HepG2 (cell line): ENCODE results near the gene SLC22A31. TPM values are rescaled to one million over a fixed set of nuclear protein-coding genes. Genes with fewer than 3 reads are reported as not detected.

Source experiments
- DMAP1 ChIP-seq: IDR thresholded peaks from 2 replicates; pipeline ENCODE4 v1.6.1; 2016
- EEA1 ChIP-seq: sonication (generic); formaldehyde crosslinking; IDR thresholded peaks from 2 replicates; pipeline ENCODE4 v1.5.1; 2020; ENCODE audit warnings: mild to moderate bottlenecking, missing genetic modification reagents, borderline replicate concordance
- HNRNPUL1 ChIP-seq: fragments of 200-400 bp; formaldehyde crosslinking; IDR thresholded peaks from 2 replicates; pipeline ENCODE4 v1.6.1; 2017; ENCODE audit warnings: low read depth, mild to moderate bottlenecking, low read length, moderate library complexity
- KLF12 ChIP-seq: sonication (generic); formaldehyde crosslinking; IDR thresholded peaks from 2 replicates; pipeline ENCODE4 v1.4.0; 2020; ENCODE audit warnings: missing genetic modification reagents, borderline replicate concordance
- NAIF1 ChIP-seq: sonication (generic); formaldehyde crosslinking; IDR thresholded peaks from 2 replicates; pipeline ENCODE4 v1.5.0; 2020; ENCODE audit warnings: mild to moderate bottlenecking, missing genetic modification reagents, borderline replicate concordance
- PATZ1 ChIP-seq: sonication (generic); formaldehyde crosslinking; IDR thresholded peaks from 2 replicates; pipeline ENCODE4 v1.4.0; 2020; ENCODE audit warnings: missing genetic modification reagents
- PLRG1 ChIP-seq: fragments of 450-650 bp; conservative IDR thresholded peaks from 2 replicates; pipeline ENCODE4 v1.6.1; 2016
- SIX4 ChIP-seq: sonication (generic); formaldehyde crosslinking; IDR thresholded peaks from 2 replicates; pipeline ENCODE4 v1.4.0; 2020; ENCODE audit warnings: missing genetic modification reagents
- ZBTB21 ChIP-seq: sonication (generic); formaldehyde crosslinking; IDR thresholded peaks from 2 replicates; pipeline ENCODE4 v1.4.0; 2020; ENCODE audit warnings: missing genetic modification reagents
- ZKSCAN8 ChIP-seq: IDR thresholded peaks from 2 replicates; pipeline ENCODE4 v1.6.1; 2016; ENCODE audit warnings: borderline replicate concordance, missing genetic modification reagents, missing compliant biosample characterization
- ZNF30 ChIP-seq: sonication (generic); formaldehyde crosslinking; IDR thresholded peaks from 2 replicates; pipeline ENCODE4 v1.5.0; 2020; ENCODE audit warnings: mild to moderate bottlenecking, missing genetic modification reagents
- ZNF446 ChIP-seq: sonication (generic); formaldehyde crosslinking; IDR thresholded peaks from 2 replicates; pipeline ENCODE4 v1.5.0; 2020; ENCODE audit warnings: mild to moderate bottlenecking, missing genetic modification reagents
- ZNF816 ChIP-seq: sonication (generic); formaldehyde crosslinking; IDR thresholded peaks from 2 replicates; pipeline ENCODE4 v1.8.0; 2022; ENCODE audit warnings: missing genetic modification reagents, mild to moderate bottlenecking, borderline replicate concordance
- polyA plus RNA-seq, 8 experiments: library from polyadenylated mRNA; depleted of rRNA in 3 of 8; stranded (reverse) in 7 of 8; unstranded in 1 of 8; fragments of >200 nt; fragmentation: Illumina TruSeq in 4 of 8; extraction: Trizol in 4 of 8; gene quantifications; 2 replicates each; pipeline versions ENCODE4 v1.2.1 to v1.2.3, GENCODE V29; 2011 to 2016; ENCODE audit warnings: low read depth in 4 of 8, missing spikeins in 1 of 8, mixed read lengths in 1 of 8; ENCODE audit not compliant: insufficient read depth in 1 of 8
- total RNA-seq, 5 experiments: library from RNA; depleted of rRNA; stranded (reverse); fragments of >200 nt; fragmentation: Illumina TruSeq; extraction: Trizol; gene quantifications; 2 replicates each; pipeline ENCODE4 v1.2.3, GENCODE V29; 2016; ENCODE audit warnings: low read depth in 1 of 5
- TF ChIP-seq, protein P1 (sequence below): sonication (generic); formaldehyde crosslinking; IDR thresholded peaks from 2 replicates; pipeline ENCODE4 v1.8.1; 2022; ENCODE audit warnings: low read depth, mild to moderate bottlenecking, missing genetic modification reagents
- TF ChIP-seq, protein P2 (sequence below): sonication (generic); formaldehyde crosslinking; IDR thresholded peaks from 2 replicates; pipeline ENCODE4 v1.4.0; 2020; ENCODE audit warnings: missing genetic modification reagents, mild to moderate bottlenecking, borderline replicate concordance
- TF ChIP-seq, protein P3 (sequence below): sonication (generic); formaldehyde crosslinking; IDR thresholded peaks from 2 replicates; pipeline ENCODE4 v1.5.1; 2020; ENCODE audit warnings: missing genetic modification reagents, mild to moderate bottlenecking, borderline replicate concordance
- TF ChIP-seq, protein P4 (sequence below): sonication (generic); formaldehyde crosslinking; IDR thresholded peaks from 2 replicates; pipeline ENCODE4 v1.8.0; 2022; ENCODE audit warnings: low read depth, missing genetic modification reagents

The SLC22A31 gene
- total and polyA plus RNA-seq, 2 of the 13 experiments (the other 11 are each of a cell fraction or from before 2014, with no cell fraction given): 67.3 to 83.3 TPM

GRCh38 chr16:89167425-89167941, 32.9 kb downstream of the SLC22A31 start (continued):
- TF ChIP-seq, protein P1, sequence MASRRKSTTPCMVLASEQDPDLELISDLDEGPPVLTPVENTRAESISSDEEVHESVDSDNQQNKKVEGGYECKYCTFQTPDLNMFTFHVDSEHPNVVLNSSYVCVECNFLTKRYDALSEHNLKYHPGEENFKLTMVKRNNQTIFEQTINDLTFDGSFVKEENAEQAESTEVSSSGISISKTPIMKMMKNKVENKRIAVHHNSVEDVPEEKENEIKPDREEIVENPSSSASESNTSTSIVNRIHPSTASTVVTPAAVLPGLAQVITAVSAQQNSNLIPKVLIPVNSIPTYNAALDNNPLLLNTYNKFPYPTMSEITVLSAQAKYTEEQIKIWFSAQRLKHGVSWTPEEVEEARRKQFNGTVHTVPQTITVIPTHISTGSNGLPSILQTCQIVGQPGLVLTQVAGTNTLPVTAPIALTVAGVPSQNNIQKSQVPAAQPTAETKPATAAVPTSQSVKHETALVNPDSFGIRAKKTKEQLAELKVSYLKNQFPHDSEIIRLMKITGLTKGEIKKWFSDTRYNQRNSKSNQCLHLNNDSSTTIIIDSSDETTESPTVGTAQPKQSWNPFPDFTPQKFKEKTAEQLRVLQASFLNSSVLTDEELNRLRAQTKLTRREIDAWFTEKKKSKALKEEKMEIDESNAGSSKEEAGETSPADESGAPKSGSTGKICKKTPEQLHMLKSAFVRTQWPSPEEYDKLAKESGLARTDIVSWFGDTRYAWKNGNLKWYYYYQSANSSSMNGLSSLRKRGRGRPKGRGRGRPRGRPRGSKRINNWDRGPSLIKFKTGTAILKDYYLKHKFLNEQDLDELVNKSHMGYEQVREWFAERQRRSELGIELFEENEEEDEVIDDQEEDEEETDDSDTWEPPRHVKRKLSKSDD: 0 out of 2 replicates have a peak, but pooled peaks have one; percentile 40
- TF ChIP-seq ZNF446 (CRISPR knock-in tag) (no peak), PATZ1 (CRISPR knock-in tag) (peak; percentile 93), HNRNPUL1 (no peak), ZKSCAN8 (CRISPR knock-in tag) (peak; percentile 77; the same call in 1 of the 2 replicates), PLRG1 (no peak), SIX4 (0 out of 2 replicates have a peak, but pooled peaks have one; percentile 23), DMAP1 (peak; percentile 60), ZNF816 (CRISPR knock-in tag) (no peak), ZBTB21 (CRISPR knock-in tag) (no peak; the same call in 1 of the 2 replicates), ZNF30 (CRISPR knock-in tag) (no peak), NAIF1 (CRISPR knock-in tag) (no peak), KLF12 (peak; percentile 81; the same call in 1 of the 2 replicates), EEA1 (CRISPR knock-in tag) (peak; percentile 55; the same call in 1 of the 2 replicates)
- TF ChIP-seq, protein P2, sequence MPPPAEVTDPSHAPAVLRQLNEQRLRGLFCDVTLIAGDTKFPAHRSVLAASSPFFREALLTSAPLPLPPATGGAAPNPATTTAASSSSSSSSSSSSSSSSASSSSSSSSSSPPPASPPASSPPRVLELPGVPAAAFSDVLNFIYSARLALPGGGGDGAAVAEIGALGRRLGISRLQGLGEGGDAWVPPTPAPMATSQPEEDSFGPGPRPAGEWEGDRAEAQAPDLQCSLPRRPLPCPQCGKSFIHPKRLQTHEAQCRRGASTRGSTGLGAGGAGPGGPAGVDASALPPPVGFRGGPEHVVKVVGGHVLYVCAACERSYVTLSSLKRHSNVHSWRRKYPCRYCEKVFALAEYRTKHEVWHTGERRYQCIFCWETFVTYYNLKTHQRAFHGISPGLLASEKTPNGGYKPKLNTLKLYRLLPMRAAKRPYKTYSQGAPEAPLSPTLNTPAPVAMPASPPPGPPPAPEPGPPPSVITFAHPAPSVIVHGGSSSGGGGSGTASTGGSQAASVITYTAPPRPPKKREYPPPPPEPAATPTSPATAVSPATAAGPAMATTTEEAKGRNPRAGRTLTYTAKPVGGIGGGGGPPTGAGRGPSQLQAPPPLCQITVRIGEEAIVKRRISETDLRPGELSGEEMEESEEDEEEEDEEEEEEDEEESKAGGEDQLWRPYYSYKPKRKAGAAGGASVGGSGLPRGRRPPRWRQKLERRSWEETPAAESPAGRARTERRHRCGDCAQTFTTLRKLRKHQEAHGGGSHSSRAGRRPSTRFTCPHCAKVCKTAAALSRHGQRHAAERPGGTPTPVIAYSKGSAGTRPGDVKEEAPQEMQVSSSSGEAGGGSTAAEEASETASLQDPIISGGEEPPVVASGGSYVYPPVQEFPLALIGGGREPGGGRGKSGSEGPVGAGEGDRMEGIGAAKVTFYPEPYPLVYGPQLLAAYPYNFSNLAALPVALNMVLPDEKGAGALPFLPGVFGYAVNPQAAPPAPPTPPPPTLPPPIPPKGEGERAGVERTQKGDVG (CRISPR knock-in tag): peak; percentile 84
- TF ChIP-seq, protein P3, sequence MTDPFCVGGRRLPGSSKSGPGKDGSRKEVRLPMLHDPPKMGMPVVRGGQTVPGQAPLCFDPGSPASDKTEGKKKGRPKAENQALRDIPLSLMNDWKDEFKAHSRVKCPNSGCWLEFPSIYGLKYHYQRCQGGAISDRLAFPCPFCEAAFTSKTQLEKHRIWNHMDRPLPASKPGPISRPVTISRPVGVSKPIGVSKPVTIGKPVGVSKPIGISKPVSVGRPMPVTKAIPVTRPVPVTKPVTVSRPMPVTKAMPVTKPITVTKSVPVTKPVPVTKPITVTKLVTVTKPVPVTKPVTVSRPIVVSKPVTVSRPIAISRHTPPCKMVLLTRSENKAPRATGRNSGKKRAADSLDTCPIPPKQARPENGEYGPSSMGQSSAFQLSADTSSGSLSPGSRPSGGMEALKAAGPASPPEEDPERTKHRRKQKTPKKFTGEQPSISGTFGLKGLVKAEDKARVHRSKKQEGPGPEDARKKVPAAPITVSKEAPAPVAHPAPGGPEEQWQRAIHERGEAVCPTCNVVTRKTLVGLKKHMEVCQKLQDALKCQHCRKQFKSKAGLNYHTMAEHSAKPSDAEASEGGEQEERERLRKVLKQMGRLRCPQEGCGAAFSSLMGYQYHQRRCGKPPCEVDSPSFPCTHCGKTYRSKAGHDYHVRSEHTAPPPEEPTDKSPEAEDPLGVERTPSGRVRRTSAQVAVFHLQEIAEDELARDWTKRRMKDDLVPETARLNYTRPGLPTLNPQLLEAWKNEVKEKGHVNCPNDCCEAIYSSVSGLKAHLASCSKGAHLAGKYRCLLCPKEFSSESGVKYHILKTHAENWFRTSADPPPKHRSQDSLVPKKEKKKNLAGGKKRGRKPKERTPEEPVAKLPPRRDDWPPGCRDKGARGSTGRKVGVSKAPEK (CRISPR knock-in tag): no peak
- TF ChIP-seq, protein P4, sequence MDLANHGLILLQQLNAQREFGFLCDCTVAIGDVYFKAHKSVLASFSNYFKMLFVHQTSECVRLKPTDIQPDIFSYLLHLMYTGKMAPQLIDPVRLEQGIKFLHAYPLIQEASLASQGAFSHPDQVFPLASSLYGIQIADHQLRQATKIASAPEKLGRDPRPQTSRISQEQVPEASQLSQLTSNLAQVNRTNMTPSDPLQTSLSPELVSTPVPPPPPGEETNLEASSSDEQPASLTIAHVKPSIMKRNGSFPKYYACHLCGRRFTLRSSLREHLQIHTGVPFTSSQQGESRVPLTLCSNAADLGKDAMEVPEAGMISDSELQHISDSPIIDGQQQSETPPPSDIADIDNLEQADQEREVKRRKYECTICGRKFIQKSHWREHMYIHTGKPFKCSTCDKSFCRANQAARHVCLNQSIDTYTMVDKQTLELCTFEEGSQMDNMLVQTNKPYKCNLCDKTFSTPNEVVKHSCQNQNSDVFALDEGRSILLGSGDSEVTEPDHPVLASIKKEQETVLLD (CRISPR knock-in tag): no peak
